ENCODE measurements around the gene XXYLT1. TPM values are rescaled to one million over a fixed set of nuclear protein-coding genes. Genes with fewer than 3 reads are reported as not detected.
"Not testable (repeated sequence)": the region's sequence is repeated elsewhere in the genome, so short reads cannot be mapped to it uniquely, and the experiment has no call there.

Gene XXYLT1
- total and polyA plus RNA-seq, 10 of the 15 experiments (the other 5 are each of a cell fraction or from before 2014, with no cell fraction given), result 1.2 to 14.2 (median 9.3) TPM

DNA sequence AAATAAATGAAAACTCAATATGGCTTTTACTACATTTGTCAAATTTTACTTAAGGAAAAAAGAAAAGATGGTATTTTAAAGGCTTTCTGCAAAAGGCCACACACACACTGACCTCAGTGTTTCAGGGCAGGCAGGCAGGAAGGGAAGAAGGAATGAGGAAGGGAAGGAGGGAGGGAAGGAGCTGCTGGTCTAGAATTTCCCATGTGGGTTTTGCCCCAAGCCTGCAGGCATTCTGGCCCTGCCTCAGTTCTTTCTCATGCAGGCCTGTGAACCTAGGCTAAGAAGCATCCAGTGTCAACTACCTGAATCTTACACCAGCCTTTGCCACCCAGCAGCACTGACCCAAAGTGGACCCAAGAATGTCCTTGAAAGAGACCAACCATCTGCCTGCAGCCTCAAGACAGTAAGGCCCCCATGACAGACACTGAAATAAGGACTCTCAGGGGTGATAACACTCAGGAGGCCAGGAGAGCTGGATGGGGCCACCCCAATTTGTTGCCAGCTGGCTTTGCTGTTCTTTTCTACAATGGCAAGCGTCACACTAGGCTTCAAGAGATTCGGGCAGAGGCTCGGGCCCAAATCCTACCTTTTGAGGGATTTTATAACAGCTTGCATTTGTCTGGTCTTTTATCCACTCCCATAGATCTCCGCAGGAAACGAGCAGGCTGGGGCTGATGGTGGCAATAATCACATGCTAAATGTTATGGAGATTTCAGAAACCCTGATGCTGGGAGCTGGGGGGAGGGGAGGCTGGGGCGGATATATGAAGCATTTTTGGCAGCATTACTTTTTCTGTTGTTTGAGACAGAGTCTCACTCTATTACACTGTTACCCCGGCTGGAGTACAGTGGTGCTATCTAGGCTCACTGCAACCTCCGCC, 51.4 kb downstream of the XXYLT1 start (continued):
- TF ChIP-seq, protein P1, sequence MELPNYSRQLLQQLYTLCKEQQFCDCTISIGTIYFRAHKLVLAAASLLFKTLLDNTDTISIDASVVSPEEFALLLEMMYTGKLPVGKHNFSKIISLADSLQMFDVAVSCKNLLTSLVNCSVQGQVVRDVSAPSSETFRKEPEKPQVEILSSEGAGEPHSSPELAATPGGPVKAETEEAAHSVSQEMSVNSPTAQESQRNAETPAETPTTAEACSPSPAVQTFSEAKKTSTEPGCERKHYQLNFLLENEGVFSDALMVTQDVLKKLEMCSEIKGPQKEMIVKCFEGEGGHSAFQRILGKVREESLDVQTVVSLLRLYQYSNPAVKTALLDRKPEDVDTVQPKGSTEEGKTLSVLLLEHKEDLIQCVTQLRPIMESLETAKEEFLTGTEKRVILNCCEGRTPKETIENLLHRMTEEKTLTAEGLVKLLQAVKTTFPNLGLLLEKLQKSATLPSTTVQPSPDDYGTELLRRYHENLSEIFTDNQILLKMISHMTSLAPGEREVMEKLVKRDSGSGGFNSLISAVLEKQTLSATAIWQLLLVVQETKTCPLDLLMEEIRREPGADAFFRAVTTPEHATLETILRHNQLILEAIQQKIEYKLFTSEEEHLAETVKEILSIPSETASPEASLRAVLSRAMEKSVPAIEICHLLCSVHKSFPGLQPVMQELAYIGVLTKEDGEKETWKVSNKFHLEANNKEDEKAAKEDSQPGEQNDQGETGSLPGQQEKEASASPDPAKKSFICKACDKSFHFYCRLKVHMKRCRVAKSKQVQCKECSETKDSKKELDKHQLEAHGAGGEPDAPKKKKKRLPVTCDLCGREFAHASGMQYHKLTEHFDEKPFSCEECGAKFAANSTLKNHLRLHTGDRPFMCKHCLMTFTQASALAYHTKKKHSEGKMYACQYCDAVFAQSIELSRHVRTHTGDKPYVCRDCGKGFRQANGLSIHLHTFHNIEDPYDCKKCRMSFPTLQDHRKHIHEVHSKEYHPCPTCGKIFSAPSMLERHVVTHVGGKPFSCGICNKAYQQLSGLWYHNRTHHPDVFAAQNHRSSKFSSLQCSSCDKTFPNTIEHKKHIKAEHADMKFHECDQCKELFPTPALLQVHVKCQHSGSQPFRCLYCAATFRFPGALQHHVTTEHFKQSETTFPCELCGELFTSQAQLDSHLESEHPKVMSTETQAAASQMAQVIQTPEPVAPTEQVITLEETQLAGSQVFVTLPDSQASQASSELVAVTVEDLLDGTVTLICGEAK (IDR thresholded peaks at IDR 0.05; ENCODE audit: borderline replicate concordance), result no peak
- TF ChIP-seq IKZF2 (IDR thresholded peaks at IDR 0.05) (no peak), EP300 (IDR thresholded peaks at IDR 0.05; ENCODE audit: borderline replicate concordance in 1 of 2, control insufficient read depth in 1 of 2, low read depth in 2 of 2, low read length in 2 of 2) (no peak)

DNA sequence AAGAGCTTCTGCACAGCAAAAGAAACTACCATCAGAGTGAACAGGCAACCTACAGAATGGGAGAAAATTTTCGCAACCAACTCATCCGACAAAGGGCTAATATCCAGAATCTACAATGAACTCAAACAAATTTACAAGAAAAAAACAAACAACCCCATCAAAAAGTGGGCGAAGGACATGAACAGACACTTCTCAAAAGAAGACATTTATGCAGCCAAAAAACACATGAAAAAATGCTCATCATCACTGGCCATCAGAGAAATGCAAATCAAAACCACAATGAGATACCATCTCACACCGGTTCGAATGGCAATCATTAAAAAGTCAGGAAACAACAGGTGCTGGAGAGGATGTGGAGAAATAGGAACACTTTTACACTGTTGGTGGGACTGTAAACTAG, 52.6 kb downstream of the XXYLT1 start:
- H2AFZ ChIP-seq (ENCODE audit: control insufficient read depth, low read depth, low read length); H3K79me2 ChIP-seq (ENCODE audit: control insufficient read depth, insufficient read depth, low read length); H4K20me1 ChIP-seq (ENCODE audit: control insufficient read depth, insufficient read depth); H3K9ac ChIP-seq (ENCODE audit: control insufficient read depth, insufficient read depth, low read length); RAD21 ChIA-PET (ENCODE audit: unreplicated experiment); DNase-seq (ENCODE audit: low read depth, low spot score); in situ Hi-C loops (cut with MboI); ATAC-seq; intact Hi-C loops (cut with micrococcal nuclease; ENCODE audit: unreplicated experiment); POLR2A ChIA-PET; SMC1A ChIA-PET (ENCODE audit: uncharacterized antibody, unreplicated experiment); BruUV-seq (replicated peaks); H3K36me3 ChIP-seq (ENCODE audit: control insufficient read depth in 2 of 2, insufficient read depth in 2 of 2, low read length in 1 of 2); H3K9me3 ChIP-seq (replicated peaks; ENCODE audit: control insufficient read depth, insufficient read depth, low read length); H3K4me1 ChIP-seq (ENCODE audit: control insufficient read depth, insufficient read depth, low read length); H3K27me3 ChIP-seq (replicated peaks in 1 of 2; ENCODE audit: control insufficient read depth in 2 of 2, insufficient read depth in 2 of 2, low read length in 1 of 2); H3K4me3 ChIP-seq; FAIRE-seq; H3K27ac ChIP-seq (ENCODE audit: control insufficient read depth, insufficient read depth); H3K4me2 ChIP-seq (ENCODE audit: control insufficient read depth, insufficient read depth); CTCF ChIA-PET: not testable (repeated sequence)
- WGBS (ENCODE audit: insufficient coverage, insufficient replicate concordance, low lambda C conversion rate, missing lambda C conversion rate), result 72% methylated on average over 4 of the region's 5 CpGs

DNA sequence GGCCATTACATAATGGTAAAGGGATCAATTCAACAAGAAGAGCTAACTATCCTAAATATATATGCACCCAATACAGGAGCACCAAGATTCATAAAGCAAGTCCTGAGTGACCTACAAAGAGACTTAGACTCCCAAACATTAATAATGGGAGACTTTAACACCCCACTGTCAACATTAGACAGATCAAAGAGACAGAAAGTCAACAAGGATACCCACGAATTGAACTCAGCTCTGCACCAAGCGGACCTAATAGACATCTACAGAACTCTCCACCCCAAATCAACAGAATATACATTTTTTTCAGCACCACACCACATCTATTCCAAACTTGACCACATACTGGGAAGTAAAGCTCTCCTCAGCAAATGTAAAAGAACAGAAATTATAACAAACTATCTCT, 55.4 kb downstream of the XXYLT1 start:
- H3K27me3 ChIP-seq (replicated peaks in 1 of 2; ENCODE audit: control insufficient read depth in 2 of 2, insufficient read depth in 2 of 2, low read length in 1 of 2); H3K9ac ChIP-seq (ENCODE audit: control insufficient read depth, insufficient read depth, low read length); H2AFZ ChIP-seq (ENCODE audit: control insufficient read depth, low read depth, low read length); RAD21 ChIA-PET (ENCODE audit: unreplicated experiment); intact Hi-C loops (cut with micrococcal nuclease; ENCODE audit: unreplicated experiment); in situ Hi-C loops (cut with MboI); H3K4me1 ChIP-seq (ENCODE audit: control insufficient read depth, insufficient read depth, low read length); H3K36me3 ChIP-seq (ENCODE audit: control insufficient read depth in 2 of 2, insufficient read depth in 2 of 2, low read length in 1 of 2); H3K4me2 ChIP-seq (ENCODE audit: control insufficient read depth, insufficient read depth); H3K9me3 ChIP-seq (replicated peaks; ENCODE audit: control insufficient read depth, insufficient read depth, low read length); CTCF ChIA-PET; H3K4me3 ChIP-seq; DNase-seq (ENCODE audit: low read depth, low spot score); H3K27ac ChIP-seq (ENCODE audit: control insufficient read depth, insufficient read depth); POLR2A ChIA-PET; H3K79me2 ChIP-seq (ENCODE audit: control insufficient read depth, insufficient read depth, low read length); ATAC-seq; FAIRE-seq; BruUV-seq (replicated peaks); SMC1A ChIA-PET (ENCODE audit: uncharacterized antibody, unreplicated experiment); H4K20me1 ChIP-seq (ENCODE audit: control insufficient read depth, insufficient read depth): not testable (repeated sequence)
- 52% methylated on average over 2 of the region's 2 CpGs for WGBS (ENCODE audit: insufficient coverage, insufficient replicate concordance, low lambda C conversion rate, missing lambda C conversion rate)
